Measurements from ENCODE around the gene PFKL.

GRCh38 chr21:44289381-44290010, 10.4 kb upstream of the PFKL start:
- no peak for TF ChIP-seq CTCF (IDR thresholded peaks at IDR 0.05; ENCODE audit: borderline replicate concordance, extremely low read depth, low read length, poor library complexity, severe bottlenecking)
- TF ChIP-seq EZH2 (IDR thresholded peaks at IDR 0.05; ENCODE audit: borderline replicate concordance, low read depth, low read length, severe bottlenecking) = no peak
